NOMO-1 treated with DMSO at 0.1 percent for 48 hours (cell line): ENCODE results near the gene IFI30.

ENCODE experiments used
- DNase-seq: peaks from one replicate; lab custom pipeline; 2025; ENCODE audit not compliant: unreplicated experiment; lab: John Stamatoyannopoulos, UW

Gene IFI30

DNA sequence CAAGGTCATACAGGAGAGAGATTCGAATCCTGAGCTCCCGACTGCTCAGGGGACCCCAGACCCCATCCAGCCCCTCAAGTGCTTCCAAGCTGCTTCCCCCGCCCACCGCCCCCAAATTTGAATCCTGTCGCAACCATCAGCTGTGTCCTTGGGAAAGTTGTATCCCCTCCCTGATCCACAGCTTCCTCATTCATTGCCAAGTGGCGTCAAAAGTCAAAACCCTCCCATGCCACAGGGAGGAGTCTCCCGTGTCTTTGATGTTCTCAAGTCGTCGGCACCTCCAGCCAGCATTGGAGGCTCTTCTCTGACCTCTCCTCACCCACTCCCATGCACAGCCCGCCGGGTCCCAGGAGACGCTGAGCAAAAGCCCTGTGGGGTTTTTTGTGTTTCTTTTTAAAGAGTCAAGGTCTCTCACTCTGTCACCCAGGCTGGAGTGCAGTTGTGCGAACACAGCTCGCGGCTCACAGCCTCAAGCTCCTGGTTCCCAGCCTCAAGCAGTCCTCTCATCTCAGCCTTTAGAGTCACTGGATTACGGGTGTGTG is 2.8 kb upstream of the IFI30 start:
- peak; percentile 28 for DNase-seq

DNA sequence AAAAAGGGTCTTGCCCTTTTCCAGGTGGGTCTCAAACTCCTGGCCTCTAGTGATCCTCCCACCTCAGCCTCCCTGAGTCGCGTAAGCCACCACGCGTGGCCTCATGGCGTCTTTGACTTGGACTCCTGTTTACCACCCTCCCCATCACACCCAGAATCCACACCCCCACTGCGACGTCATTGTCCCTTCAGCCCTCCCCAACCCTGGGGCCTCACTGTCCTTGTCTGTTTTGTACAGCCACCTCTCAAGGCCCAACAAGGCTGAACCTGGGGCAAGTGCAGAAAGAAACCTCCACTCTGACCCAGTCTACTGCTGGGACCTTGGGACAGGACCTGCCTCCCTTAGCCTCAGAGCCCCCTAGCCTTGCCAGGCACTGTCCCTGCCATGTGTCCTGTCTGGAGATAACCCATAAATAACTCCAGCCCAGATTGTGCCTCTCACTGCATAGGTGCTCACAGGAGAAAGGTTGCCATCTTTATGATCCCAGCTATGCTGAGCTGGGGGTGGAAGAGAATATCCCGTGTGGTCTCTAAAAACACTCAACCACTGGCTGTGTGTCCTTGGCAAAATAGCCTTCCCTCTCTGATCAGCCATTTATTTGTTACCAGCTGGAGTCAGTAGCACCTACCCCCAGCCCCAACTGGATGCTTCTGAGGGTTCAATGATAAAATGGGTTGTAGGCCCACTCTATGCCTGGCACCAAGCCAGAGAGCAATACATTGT is 1.8 kb upstream of the IFI30 start:
- no peak for DNase-seq

DNA sequence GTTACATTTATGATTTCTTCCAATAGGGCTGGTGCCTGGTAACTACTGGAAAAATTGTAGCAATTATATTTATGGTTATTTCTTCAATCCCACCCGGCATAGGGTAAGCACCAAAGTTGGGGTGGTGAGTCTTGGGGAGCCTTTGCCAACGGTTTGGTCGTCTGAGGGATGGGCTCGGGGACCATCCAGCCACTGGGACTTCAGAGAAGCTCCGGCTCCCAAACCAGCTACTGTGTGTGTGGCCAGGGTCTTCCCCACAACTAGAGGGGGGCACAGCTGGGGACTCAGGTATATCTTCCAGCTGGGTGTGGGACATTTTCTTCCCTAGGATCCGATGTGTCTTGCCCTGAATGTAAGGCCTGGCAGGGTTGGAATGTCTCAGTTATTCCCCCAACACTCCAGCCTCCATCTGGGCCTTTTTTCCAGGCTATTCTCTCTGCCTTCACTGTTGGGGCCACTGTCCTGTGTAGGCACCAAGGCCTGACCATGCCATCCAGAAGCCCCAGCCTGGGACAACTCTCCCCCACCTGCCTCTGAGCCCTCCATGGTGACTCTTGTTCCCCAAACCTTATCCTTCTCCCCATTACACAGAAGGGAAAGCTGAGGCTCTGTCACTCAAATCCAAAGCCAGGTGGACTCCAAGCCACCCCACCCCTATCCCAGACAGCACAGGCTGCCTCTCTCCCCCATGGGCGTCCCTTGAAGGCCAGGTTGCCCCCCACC is 1.1 kb upstream of the IFI30 start:
- no peak for DNase-seq

DNA sequence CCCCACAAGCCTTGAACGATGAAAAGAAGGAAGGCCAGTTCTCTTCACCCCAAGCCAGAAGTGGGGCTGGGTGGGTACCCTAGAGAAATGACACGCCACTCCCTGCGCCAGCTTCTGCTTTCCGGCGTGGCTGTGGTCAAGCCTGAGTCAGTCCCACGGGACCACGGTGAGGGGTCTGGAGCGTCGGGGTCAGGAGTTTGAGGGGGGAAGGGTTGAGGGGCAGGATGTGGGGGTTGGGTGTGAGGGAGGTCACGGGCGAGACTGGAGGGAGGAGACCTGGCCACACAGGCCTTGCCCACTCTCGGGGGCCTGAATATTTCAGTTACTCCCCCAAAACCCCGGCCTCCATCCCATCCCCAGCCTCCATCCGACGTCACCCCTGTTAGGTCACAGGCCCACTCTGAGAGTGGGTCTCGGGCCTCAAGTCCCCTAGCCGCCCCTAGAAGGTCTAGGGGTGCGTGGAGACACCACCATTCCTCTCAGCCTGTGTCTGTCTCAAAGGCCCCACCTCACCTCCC is 500 bp upstream of the IFI30 start:
- peak; percentile 61 for DNase-seq

DNA sequence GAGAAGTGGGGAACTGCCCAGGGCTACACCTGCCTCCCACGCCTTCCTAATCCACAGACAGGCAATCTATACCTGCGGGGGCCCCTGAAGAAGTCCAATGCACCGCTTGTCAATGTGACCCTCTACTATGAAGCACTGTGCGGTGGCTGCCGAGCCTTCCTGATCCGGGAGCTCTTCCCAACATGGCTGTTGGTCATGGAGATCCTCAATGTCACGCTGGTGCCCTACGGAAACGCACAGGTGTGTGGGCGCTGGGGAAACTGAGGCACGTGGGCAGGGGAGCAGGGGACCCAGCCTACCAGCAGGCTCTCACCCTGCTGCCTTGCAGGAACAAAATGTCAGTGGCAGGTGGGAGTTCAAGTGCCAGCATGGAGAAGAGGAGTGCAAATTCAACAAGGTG is 1.4 kb downstream of the IFI30 start:
- no peak for DNase-seq

DNA sequence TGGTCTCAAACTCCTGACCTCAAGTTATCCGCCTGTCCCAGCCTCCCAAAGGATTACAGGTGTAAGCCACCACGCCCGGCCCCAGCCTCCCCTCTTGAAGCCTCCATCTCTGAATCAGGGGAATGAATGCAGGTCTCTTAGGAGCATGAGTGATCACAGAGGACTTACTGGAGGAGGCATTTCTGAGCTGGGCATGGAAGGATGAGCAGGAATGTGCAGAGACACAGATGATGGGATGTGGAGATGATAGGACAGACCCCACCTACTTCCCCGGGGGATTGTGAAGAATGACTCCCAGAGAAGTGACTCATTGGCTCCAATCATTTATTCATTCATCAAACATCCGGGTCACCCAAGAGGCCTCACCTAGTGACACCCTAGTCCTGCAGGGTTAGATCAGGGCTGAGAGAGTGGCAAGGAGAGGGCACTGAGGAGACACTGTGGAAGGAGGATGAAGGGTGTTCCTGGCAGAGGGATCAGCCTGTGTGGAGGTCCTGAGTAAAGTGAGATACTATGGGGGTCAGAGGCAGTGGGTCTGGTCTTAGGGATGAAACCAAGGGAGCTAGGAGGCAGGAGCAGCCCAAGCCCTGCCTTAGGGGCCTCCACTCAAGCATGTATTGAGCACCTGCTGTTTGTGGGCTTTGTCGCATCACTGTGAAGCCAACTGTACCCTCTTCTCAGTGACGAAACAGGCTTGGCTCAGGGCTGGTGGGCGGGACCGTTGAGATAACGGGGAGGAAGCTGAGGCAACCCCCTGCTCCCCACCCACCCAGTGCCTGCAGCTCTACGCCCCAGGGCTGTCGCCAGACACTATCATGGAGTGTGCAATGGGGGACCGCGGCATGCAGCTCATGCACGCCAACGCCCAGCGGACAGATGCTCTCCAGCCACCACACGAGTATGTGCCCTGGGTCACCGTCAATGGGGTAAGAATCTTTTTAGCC is 3.0 kb downstream of the IFI30 start:
- DNase-seq = no peak

DNA sequence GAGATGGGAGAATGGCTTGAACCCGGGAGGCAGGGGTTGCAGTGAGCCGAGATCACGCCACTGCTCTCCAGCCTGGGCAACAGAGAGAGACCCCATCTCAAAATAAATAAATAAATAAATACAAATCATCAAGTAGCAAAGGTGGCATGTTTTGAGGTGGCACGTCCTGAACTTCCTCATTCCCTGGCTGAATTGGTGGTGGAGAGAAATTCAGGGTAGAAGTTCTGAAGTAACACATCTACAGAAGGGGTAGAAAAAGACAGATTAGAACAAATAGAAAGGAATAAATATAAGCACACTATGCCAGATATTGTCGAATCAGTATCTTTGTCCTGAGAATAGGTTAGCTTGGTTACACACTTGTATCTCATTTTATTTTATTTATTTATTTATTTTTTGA is 6.3 kb downstream of the IFI30 start:
- no peak for DNase-seq

DNA sequence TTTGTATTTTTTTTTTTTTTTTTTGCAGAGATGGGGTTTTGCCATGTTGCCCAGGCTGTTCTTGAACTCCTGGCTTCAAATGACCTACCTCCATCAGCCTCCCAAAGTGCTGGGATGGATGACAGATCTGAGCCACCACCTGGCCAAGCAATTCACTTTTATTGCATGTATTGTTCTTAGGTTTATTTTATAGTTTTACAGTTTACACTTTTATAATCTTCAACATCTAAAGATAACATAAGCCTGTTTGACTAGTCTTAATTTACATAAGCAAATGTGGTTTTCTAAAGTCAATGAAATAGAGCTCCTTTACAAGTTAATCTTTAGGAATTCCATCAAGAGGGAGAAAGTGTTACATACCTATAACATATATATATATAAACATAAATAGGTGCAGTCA is 9.9 kb downstream of the IFI30 start:
- DNase-seq = no peak

DNA sequence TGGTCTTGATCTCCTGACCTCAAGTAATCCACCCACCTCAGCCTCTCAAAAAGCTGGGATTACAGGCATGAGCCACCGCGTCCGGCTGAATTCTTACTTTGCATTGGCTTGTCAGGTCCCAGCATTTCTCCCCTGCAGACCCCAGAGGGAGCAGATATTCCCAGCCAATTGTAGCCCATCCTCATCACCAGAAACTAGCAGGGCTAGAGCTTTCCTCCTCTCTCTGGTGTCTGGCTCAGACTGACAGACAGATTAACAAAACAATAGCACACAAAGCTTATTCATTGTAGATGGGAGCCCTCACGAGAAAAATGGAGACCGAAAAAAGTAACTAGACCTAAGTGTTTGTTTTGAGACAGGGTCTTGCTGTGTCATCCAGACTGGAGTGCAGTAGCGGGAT is 11.9 kb downstream of the IFI30 start:
- no peak for DNase-seq

DNA sequence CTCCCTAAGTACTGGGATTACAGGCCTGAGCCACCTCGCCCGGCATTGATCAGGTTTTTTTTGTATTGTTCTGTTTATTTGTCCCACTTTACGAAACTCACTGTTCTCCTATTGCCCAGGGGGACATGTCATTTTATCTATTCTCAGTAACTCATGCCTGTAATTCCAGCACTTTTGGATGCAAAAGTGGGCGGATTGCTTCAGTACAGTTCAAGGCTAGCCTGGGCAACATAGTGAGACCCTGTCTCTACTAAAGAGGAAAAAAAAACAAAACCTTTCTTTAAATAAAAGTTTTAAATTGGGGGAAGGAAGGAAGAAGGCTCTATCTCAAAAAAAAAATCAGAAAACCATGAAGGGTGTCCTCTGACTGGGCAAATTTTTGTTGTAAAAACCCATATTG is 16.7 kb downstream of the IFI30 start:
- DNase-seq = no peak

DNA sequence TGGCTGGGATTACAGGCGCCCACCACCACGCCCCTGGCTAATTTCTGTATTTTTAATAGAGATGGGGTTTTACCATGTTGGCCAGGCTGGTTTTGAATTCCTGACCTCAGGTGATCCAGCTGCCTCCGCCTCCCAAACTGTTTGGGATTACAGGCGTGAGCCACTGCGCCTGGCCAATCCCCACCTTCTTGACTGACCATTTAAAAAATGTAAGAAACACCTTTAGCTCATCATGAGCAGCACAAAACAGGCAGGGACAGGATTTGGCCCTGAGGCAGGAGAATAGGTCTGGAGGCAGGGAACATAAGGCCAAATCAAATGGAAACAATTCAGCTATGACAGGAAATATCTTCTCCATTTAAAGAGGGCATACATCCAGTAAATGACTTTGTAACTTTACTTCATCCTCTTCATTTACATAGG is 18.0 kb downstream of the IFI30 start:
- no peak for DNase-seq

DNA sequence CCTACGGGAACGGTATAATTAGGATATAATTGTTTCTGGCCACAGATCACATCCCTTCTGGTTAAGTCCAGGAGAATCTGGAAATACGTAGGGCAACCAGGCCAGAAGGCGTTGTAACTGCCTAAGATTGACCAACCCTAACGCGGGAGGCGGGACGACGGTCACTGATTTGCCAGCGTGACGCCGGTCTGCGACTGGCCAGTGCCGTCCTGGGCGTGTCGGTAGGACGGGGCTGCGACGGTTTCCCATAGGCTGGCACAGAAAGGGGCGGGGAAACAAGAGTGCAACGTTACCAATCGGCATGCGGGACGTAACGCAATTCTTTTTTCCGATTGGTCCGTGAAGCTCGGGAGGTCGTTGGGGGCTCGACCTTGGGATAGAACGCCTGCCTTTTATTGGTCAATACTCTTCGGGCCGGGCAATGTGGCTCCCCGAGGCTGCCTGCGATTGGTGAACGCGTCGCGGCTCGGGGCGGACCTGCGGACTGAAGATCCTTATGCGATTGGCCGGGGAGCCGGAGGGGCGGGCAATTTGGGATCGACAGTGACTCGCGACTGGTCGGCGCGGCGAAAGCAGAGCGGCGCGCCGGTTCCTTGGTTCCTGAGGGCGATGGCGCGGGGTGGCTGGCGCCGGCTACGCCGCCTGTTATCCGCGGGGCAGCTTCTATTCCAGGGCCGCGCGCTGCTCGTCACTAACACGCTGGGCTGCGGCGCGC is 19.2 kb downstream of the IFI30 start, which contains the start of gene MPV17L2:
MPV17L2 (plus strand) TSS at position 546 of the 715 bp plus-strand sequence; CDS start at position 610, 64 bp downstream.
- peak; percentile 100 for DNase-seq

DNA sequence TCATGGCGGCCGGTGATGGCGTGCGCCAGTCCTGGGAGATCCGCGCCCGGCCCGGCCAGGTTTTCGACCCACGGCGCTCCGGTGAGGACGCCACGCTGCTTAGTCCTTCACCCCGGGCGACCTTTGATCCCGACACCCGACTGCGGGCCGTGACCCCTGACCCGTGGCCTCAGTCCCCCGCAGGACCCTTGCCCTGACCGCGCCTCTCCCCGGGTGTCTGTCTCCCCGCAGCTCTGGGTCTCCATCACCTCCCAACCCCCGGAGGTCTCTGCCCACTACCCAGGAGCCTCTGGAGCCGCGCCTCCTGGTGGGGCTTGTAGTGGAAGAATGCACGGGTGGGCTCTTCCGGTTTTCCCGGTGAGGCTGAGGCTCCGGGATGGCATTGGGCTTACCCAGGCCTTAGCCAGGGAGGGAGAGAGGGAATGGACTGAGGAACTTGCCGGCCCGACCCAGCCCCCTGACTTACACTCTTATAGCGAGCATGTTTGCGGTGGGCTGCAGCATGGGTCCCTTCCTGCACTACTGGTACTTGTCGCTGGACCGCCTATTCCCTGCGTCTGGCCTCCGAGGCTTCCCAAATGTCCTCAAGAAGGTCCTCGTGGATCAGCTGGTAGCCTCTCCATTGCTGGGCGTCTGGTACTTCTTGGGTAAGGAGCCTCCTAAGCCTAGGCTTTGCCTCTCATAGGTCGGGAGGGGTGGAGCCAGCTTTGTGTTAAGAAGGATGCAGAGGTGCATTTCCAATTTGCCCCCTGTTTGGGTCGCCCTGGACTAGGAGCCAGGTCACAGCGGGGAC is 20.0 kb downstream of the IFI30 start:
- no peak for DNase-seq

DNA sequence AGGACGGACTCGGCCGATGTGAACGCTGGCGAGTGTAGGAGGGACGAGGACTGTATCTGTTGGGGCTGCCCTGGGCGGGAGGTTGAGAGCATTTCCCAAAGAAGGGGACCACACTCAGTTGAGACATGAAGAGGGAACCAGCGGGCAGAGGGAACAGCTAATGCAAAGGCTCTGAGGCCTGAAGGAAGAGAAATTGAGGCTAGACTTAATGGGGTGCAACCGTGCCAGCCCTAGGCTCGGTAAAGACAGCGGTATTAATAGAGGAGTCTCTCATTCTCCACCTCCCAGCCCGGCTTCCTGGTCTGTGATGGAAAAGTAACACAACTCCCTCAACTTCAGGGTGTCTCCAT is 20.5 kb downstream of the IFI30 start:
- DNase-seq = no peak

DNA sequence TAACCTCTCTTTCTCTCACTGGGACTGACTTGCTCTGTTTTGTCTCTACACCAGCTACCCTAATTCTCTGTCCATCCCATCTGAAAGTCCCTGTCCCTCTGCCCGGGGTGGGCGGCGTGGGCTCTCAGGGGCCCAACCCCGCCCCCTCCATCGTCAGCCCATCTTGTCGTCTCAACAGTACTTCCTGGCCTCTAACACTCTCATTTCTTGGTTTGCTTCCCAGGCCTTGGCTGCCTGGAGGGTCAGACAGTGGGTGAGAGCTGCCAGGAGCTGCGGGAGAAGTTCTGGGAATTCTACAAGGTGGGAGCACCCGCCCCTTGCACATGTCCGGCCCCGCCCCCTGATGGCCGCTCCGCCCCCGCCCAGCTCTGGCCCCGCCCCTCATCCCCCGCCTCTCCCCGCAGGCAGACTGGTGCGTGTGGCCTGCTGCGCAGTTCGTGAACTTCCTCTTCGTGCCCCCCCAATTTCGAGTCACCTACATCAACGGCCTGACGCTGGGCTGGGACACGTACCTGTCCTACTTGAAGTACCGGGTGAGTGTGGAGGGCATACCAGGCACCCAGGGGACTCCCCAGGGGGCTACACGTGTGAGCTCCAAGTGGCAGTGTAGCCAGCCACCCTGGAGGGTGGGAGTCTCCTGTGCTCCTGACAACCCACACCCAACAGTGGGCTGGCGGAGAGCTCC is 21.1 kb downstream of the IFI30 start:
- DNase-seq = peak; percentile 44

DNA sequence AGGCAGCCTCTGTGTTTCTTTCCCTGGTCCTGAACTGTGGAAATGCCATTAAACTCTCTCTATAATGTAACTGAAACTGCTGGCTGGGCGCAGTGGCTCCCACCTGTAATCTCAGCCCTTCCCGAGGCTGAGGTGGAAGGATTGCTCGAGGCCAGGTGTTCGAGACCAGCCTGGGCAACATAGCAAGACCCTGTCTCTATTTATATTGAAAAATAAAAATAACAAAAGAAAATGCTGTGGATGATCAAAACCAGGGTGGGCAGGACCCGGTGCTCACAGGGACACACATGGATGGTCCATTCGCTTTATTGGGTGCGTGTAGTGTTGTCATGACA is 22.9 kb downstream of the IFI30 start:
- no peak for DNase-seq

DNA sequence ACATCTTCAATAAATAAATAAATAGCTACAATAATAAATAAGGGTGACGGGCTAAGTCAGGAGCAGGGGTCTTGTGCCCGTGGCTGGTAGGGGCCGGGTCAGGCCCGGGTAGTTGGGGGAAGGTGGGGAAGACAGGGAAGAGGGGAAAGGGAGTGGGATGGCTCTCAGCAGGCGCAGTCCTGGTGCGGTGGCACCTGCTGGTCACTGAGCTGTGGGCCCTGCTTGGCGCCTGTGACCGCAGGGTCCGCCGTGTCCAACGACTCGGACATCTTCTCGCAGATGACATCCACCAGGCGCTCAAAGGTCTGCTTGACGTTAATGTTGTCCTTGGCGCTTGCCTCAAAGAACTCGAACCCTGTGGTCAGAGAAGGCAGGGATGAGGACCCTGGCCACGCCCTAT is 23.7 kb downstream of the IFI30 start:
- DNase-seq = no peak

DNA sequence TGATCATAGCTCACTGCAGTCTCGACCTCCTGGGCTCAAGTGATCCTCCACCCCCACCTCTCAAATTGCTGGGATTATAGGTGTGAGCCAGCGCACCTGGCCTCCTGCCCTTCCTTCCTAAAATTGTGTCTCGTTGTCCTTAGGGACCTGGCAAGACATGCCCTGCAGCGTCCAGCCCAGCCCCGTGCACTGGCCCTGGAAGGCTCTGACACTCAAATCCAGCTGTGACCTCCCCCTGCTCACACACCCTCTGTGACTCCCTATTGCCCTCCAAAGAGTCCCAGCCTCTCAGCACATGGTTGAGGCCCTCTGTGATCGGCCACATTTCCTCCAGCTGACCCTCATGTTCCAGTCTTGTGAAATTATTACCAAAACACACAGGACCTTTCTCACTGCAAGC is 24.3 kb downstream of the IFI30 start:
- no peak for DNase-seq

DNA sequence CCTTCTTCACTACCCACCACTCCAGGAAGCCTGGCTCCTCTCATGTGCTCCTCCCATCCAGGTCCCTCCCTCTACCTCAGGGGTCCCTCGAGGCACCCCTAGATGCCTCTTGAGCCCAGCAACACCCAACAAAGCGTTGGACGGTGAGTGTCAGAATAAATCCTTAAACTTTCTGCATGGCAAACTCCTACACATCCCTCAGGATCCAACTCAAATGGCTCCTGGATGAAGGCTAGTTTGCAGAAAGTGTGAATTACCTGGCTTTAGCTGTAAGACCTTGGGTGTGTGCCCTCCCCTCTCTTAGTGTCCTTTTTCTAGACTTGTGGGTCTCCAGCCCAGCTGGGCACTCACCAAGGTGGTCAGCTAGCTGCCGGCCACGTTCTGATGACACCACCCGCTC is 24.8 kb downstream of the IFI30 start:
- no peak for DNase-seq
